PC-9 (cell line): ENCODE measurements around the gene ARHGAP26.

Experiments
- EZH2 ChIP-seq: fragments of 200-600 bp; sonication (generic); IDR thresholded peaks from 2 replicates; pipeline ENCODE4 v1.8.0; 2017; ENCODE audit warnings: antibody characterized with exemption, low read depth
- TF ChIP-seq, protein P1 (sequence below): fragments of 200-600 bp; sonication (generic); conservative IDR thresholded peaks from 2 replicates; pipeline ENCODE4 v1.6.1; 2017; ENCODE audit warnings: mixed run types, antibody characterized with exemption, mild to moderate bottlenecking, moderate library complexity

- TF ChIP-seq, protein P1, sequence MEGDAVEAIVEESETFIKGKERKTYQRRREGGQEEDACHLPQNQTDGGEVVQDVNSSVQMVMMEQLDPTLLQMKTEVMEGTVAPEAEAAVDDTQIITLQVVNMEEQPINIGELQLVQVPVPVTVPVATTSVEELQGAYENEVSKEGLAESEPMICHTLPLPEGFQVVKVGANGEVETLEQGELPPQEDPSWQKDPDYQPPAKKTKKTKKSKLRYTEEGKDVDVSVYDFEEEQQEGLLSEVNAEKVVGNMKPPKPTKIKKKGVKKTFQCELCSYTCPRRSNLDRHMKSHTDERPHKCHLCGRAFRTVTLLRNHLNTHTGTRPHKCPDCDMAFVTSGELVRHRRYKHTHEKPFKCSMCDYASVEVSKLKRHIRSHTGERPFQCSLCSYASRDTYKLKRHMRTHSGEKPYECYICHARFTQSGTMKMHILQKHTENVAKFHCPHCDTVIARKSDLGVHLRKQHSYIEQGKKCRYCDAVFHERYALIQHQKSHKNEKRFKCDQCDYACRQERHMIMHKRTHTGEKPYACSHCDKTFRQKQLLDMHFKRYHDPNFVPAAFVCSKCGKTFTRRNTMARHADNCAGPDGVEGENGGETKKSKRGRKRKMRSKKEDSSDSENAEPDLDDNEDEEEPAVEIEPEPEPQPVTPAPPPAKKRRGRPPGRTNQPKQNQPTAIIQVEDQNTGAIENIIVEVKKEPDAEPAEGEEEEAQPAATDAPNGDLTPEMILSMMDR = no peak
- TF ChIP-seq EZH2 = no peak
Observed at GRCh38 chr5:143215690-143216089, 445.5 kb downstream of the ARHGAP26 start.
